Measurements from ENCODE around the gene ZBTB38.

The ZBTB38 gene

GRCh38 chr3:141392416-141392815 is 24.1 kb downstream of the ZBTB38 start:
- Histone ChIP-seq H3K27me3 (no peaks in the 10 kb centered on the region), H3K4me3 (no peak overlapping the region), H3K36me3 (no peaks in the 10 kb centered on the region), H3K27ac (no peak overlapping the region), H4K20me1 (no peaks in the 10 kb centered on the region), H3K4me2 (no peak overlapping the region), H3K9ac (no peak overlapping the region), H3K9me3 (peaks cover 16% of the 10 kb centered on the region), H3K4me1 (no peaks in the 10 kb centered on the region)
- TF ChIP-seq Cebpa-rat (IDR thresholded peaks at IDR 0.05), result no peak

- no peak for TF ChIP-seq Cebpa-rat (IDR thresholded peaks at IDR 0.05)
- Histone ChIP-seq H3K4me1 (no peaks in the 10 kb centered on the region), H3K36me3 (no peaks in the 10 kb centered on the region), H3K9me3 (peaks cover 22% of the 10 kb centered on the region), H3K27ac (no peak overlapping the region), H3K9ac (no peak overlapping the region), H3K4me3 (no peak overlapping the region), H3K27me3 (no peaks in the 10 kb centered on the region), H4K20me1 (no peaks in the 10 kb centered on the region), H3K4me2 (no peak overlapping the region)
These were observed 24.8 kb downstream of the ZBTB38 start for GRCh38 chr3:141392897-141393734.

- H3K4me1 ChIP-seq, result no peaks in the 10 kb centered on the region
- H3K9ac ChIP-seq, result no peak overlapping the region
- H3K9me3 ChIP-seq, result peaks cover 22% of the 10 kb centered on the region
- H4K20me1 ChIP-seq, result no peaks in the 10 kb centered on the region
- H3K27ac ChIP-seq, result no peak overlapping the region
- no peaks in the 10 kb centered on the region for H3K36me3 ChIP-seq
- TF ChIP-seq Cebpa-rat (IDR thresholded peaks at IDR 0.05), result no peak
- no peaks in the 10 kb centered on the region for H3K27me3 ChIP-seq
- H3K4me3 ChIP-seq, result no peak overlapping the region
- H3K4me2 ChIP-seq, result no peak overlapping the region
These were observed 25.4 kb downstream of the ZBTB38 start for GRCh38 chr3:141393735-141394076.

- Histone ChIP-seq H3K9me3 (peaks cover 22% of the 10 kb centered on the region), H3K27me3 (peaks cover 4% of the 10 kb centered on the region; the same call in 1 of the 2 replicates), H3K4me1 (no peaks in the 10 kb centered on the region), H3K4me2 (no peak overlapping the region), H3K9ac (no peak overlapping the region), H3K4me3 (no peak overlapping the region), H4K20me1 (no peaks in the 10 kb centered on the region), H3K36me3 (no peaks in the 10 kb centered on the region), H3K27ac (no peak overlapping the region)
- TF ChIP-seq Cebpa-rat (IDR thresholded peaks at IDR 0.05), result no peak
These were observed 26.3 kb downstream of the ZBTB38 start for GRCh38 chr3:141394560-141394959.

- H3K27me3 ChIP-seq, result peaks cover 9% of the 10 kb centered on the region; the same call in 1 of the 2 replicates
- no peak overlapping the region for H3K4me3 ChIP-seq
- peaks cover 22% of the 10 kb centered on the region for H3K9me3 ChIP-seq
- H3K4me1 ChIP-seq, result no peaks in the 10 kb centered on the region
- H3K9ac ChIP-seq, result no peak overlapping the region
- H4K20me1 ChIP-seq, result no peaks in the 10 kb centered on the region
- no peak overlapping the region for H3K27ac ChIP-seq
- no peak overlapping the region for H3K4me2 ChIP-seq
- H3K36me3 ChIP-seq, result no peaks in the 10 kb centered on the region
- no peak for TF ChIP-seq Cebpa-rat (IDR thresholded peaks at IDR 0.05)
These were observed 26.8 kb downstream of the ZBTB38 start for GRCh38 chr3:141395005-141395589.

GRCh38 chr3:141397996-141398395 is 29.7 kb downstream of the ZBTB38 start:
- Histone ChIP-seq H3K9me3 (peaks cover 22% of the 10 kb centered on the region), H3K36me3 (no peaks in the 10 kb centered on the region), H3K27ac (no peak overlapping the region), H3K4me2 (no peak overlapping the region), H4K20me1 (peaks cover 5% of the 10 kb centered on the region; the same call in 1 of the 2 replicates), H3K27me3 (peaks cover 38% of the 10 kb centered on the region), H3K4me1 (peaks cover 7% of the 10 kb centered on the region), H3K9ac (no peak overlapping the region), H3K4me3 (no peak overlapping the region)
- no peak for TF ChIP-seq Cebpa-rat (IDR thresholded peaks at IDR 0.05)

- no peak for TF ChIP-seq Cebpa-rat (IDR thresholded peaks at IDR 0.05)
- H3K9me3 ChIP-seq, result peaks cover 33% of the 10 kb centered on the region
- no peaks in the 10 kb centered on the region for H3K36me3 ChIP-seq
- H3K4me1 ChIP-seq, result peaks cover 7% of the 10 kb centered on the region
- H3K4me3 ChIP-seq, result no peak overlapping the region
- peaks cover 5% of the 10 kb centered on the region; the same call in 1 of the 2 replicates for H4K20me1 ChIP-seq
- no peak overlapping the region for H3K9ac ChIP-seq
- peaks cover 50% of the 10 kb centered on the region for H3K27me3 ChIP-seq
- H3K27ac ChIP-seq, result no peak overlapping the region
- H3K4me2 ChIP-seq, result no peak overlapping the region
These were observed 30.9 kb downstream of the ZBTB38 start for GRCh38 chr3:141399200-141399599.

- Histone ChIP-seq H4K20me1 (peaks cover 5% of the 10 kb centered on the region; the same call in 1 of the 2 replicates), H3K36me3 (no peaks in the 10 kb centered on the region), H3K27ac (no peak overlapping the region), H3K9ac (no peak overlapping the region), H3K9me3 (peaks cover 33% of the 10 kb centered on the region), H3K4me2 (no peak overlapping the region), H3K4me3 (no peak overlapping the region), H3K4me1 (peaks cover 7% of the 10 kb centered on the region), H3K27me3 (peaks cover 57% of the 10 kb centered on the region)
- no peak for TF ChIP-seq Cebpa-rat (IDR thresholded peaks at IDR 0.05)
These were observed 32.0 kb downstream of the ZBTB38 start for GRCh38 chr3:141400073-141400971.

GRCh38 chr3:141401095-141401494 is 32.8 kb downstream of the ZBTB38 start:
- no peaks in the 10 kb centered on the region for H3K36me3 ChIP-seq
- H3K9me3 ChIP-seq, result peaks cover 31% of the 10 kb centered on the region
- H3K27me3 ChIP-seq, result peaks cover 58% of the 10 kb centered on the region
- no peak overlapping the region for H3K27ac ChIP-seq
- H3K4me3 ChIP-seq, result no peak overlapping the region
- H4K20me1 ChIP-seq, result peaks cover 5% of the 10 kb centered on the region; the same call in 1 of the 2 replicates
- no peak for TF ChIP-seq Cebpa-rat (IDR thresholded peaks at IDR 0.05)
- H3K4me2 ChIP-seq, result no peak overlapping the region
- H3K4me1 ChIP-seq, result peaks cover 7% of the 10 kb centered on the region
- H3K9ac ChIP-seq, result no peak overlapping the region
